SK-N-SH (cell line): Measurements from ENCODE around the gene CCDC9. TPM values are rescaled to one million over a fixed set of nuclear protein-coding genes. Genes with fewer than 3 reads are reported as not detected.
"Not testable (repeated sequence)": the region's sequence is repeated elsewhere in the genome, so short reads cannot be mapped to it uniquely, and the experiment has no call there.

ENCODE experiments used
- CTCF ChIA-PET: fragments of 300-600, 350-600 bp; formaldehyde crosslinking; extraction: SDS; loops from one replicate; lab custom pipeline; 2021; lab: Yijun Ruan, JAX
- POLR2A ChIA-PET: fragments of 350-600 bp; sonication (Branson Sonifier 250); formaldehyde crosslinking; extraction: SDS; loops from one replicate; lab custom pipeline; 2020; ENCODE audit warnings: antibody characterized with exemption, inconsistent platforms; lab: Yijun Ruan, JAX
- DNase-seq: peaks from one replicate; pipeline ENCODE4 v3.0.0; 2012
- H2AFZ ChIP-seq: fragments of 200-600 bp; sonication (generic); 2 replicates; pipeline ENCODE4 v1.8.1; 2016; ENCODE audit warnings: antibody characterized with exemption, mild to moderate bottlenecking, low read depth
- H3F3A ChIP-seq: fragments of 200-600 bp; sonication (generic); replicated peaks from 2 replicates; pipeline ENCODE3; 2016; ENCODE audit warnings: antibody characterized with exemption, mild to moderate bottlenecking; ENCODE audit not compliant: insufficient read depth
- H3K27ac ChIP-seq, 2 experiments: fragments of 200-500 bp in 1 of 2; fragments of 200-600 bp in 1 of 2; sonication (Bioruptor generic) in 1 of 2; sonication (generic), shearing (Covaris generic) in 1 of 2; 2 replicates each; pipeline versions ENCODE4 v1.5.1 to v1.6.1; 2014 to 2016; ENCODE audit warnings: low read depth in 2 of 2, inconsistent platforms in 1 of 2, low read length in 1 of 2, mild to moderate bottlenecking in 1 of 2, mixed read lengths in 1 of 2
- H3K27me3 ChIP-seq: fragments of 200-600 bp; sonication (generic), shearing (Covaris generic); 2 replicates; pipeline ENCODE4 v1.6.1; 2016; ENCODE audit warnings: mixed run types; ENCODE audit not compliant: insufficient read depth
- H3K36me3 ChIP-seq, 2 experiments: fragments of 200-500 bp in 1 of 2; fragments of 200-600 bp in 1 of 2; sonication (Bioruptor generic) in 1 of 2; sonication (generic) in 1 of 2; replicated peaks in 1 of 2; 2 replicates each; pipeline versions ENCODE3 to v1.5.1; 2014 to 2016; ENCODE audit warnings: low read length in 1 of 2, mild to moderate bottlenecking in 1 of 2; ENCODE audit not compliant: insufficient read depth in 2 of 2, control insufficient read depth in 1 of 2
- H3K4me1 ChIP-seq, 2 experiments: fragments of 200-500 bp in 1 of 2; fragments of 200-600 bp in 1 of 2; sonication (Bioruptor generic) in 1 of 2; sonication (generic), shearing (Covaris generic) in 1 of 2; 2 replicates each; pipeline versions ENCODE4 v1.5.1 to v1.6.1; 2014 to 2016; ENCODE audit warnings: low read depth in 1 of 2, low read length in 1 of 2, mixed run types in 1 of 2; ENCODE audit not compliant: insufficient read depth in 2 of 2, control insufficient read depth in 1 of 2
- H3K4me2 ChIP-seq: fragments of 200-600 bp; sonication (generic), shearing (Covaris generic); 2 replicates; pipeline ENCODE4 v1.6.1; 2017; ENCODE audit warnings: mixed run types
- H3K4me3 ChIP-seq, 2 experiments: fragments of 200-500 bp in 1 of 2; fragments of 200-600 bp in 1 of 2; sonication (Bioruptor generic) in 1 of 2; sonication (generic), shearing (Covaris generic) in 1 of 2; 2 replicates each; pipeline versions ENCODE4 v1.5.1 to v1.8.1; 2014 to 2016; ENCODE audit warnings: low read depth in 2 of 2, inconsistent platforms in 1 of 2, low read length in 1 of 2, mild to moderate bottlenecking in 1 of 2, mixed read lengths in 1 of 2, moderate library complexity in 1 of 2
- H3K79me2 ChIP-seq: fragments of 200-600 bp; sonication (generic); 2 replicates; pipeline ENCODE4 v1.8.1; 2017; ENCODE audit warnings: mild to moderate bottlenecking; ENCODE audit not compliant: insufficient read depth
- H3K9ac ChIP-seq: fragments of 200-600 bp; sonication (generic); 2 replicates; pipeline ENCODE4 v1.6.1; 2017; ENCODE audit warnings: mixed run types
- H3K9me2 ChIP-seq: fragments of 200-600 bp; sonication (generic); 2 replicates; pipeline ENCODE4 v1.6.1; 2017; ENCODE audit warnings: mixed run types
- H3K9me3 ChIP-seq: fragments of 200-600 bp; sonication (generic); 2 replicates; pipeline ENCODE4 v1.6.1; 2017; ENCODE audit warnings: mixed run types, mild to moderate bottlenecking, moderate library complexity
- H4K20me1 ChIP-seq: fragments of 200-600 bp; sonication (generic); 2 replicates; pipeline ENCODE4 v1.6.1; 2017; ENCODE audit warnings: mild to moderate bottlenecking, mixed run types; ENCODE audit not compliant: insufficient read depth
- CHD2 ChIP-seq: fragments of 150-350 bp; IDR thresholded peaks from 2 replicates; pipeline ENCODE4 v1.6.1; 2018; ENCODE audit warnings: low read length; ENCODE audit not compliant: partially characterized antibody
- FOSL2 ChIP-seq: IDR thresholded peaks from 2 replicates; pipeline ENCODE4 v1.4.0; 2012; ENCODE audit warnings: low read depth, mild to moderate bottlenecking, moderate library complexity, borderline replicate concordance
- FOXJ3 ChIP-seq: sonication (generic); formaldehyde crosslinking; IDR thresholded peaks from 2 replicates; pipeline ENCODE4 v1.5.1; 2020; ENCODE audit warnings: mild to moderate bottlenecking, missing genetic modification reagents
- JUND ChIP-seq: IDR thresholded peaks from 2 replicates; pipeline ENCODE4 v1.4.0; 2012
- MEF2A ChIP-seq: IDR thresholded peaks from 2 replicates; pipeline ENCODE4 v1.4.0; 2012; ENCODE audit warnings: low read depth, borderline replicate concordance
- NFIC ChIP-seq: IDR thresholded peaks from 2 replicates; pipeline ENCODE4 v1.4.0; 2012; ENCODE audit warnings: borderline replicate concordance
- RCOR1 ChIP-seq: fragments of 150-350 bp; IDR thresholded peaks from 2 replicates; pipeline ENCODE4 v1.6.1; 2017; ENCODE audit warnings: antibody characterized with exemption, low read length
- SIN3A ChIP-seq: IDR thresholded peaks from 2 replicates; pipeline ENCODE4 v1.6.1; 2012; ENCODE audit warnings: low read depth, mild to moderate bottlenecking, low read length, moderate library complexity, borderline replicate concordance
- SMC3 ChIP-seq: IDR thresholded peaks from 2 replicates; pipeline ENCODE4 v1.6.1; 2012; ENCODE audit warnings: low read depth, low read length, improper control_type of control experiment
- TAF1 ChIP-seq: IDR thresholded peaks from 2 replicates; pipeline ENCODE4 v1.6.1; 2012; ENCODE audit warnings: low read depth, mild to moderate bottlenecking, low read length, moderate library complexity, borderline replicate concordance
- TEAD4 ChIP-seq: IDR thresholded peaks from 2 replicates; pipeline ENCODE4 v1.4.0; 2012; ENCODE audit warnings: mild to moderate bottlenecking, borderline replicate concordance; ENCODE audit not compliant: insufficient read depth
- WGBS: methylation state at CpG from one replicate; pipeline ENCODE4 v1.1.6; 2017; ENCODE audit warnings: low lambda C conversion rate; 5-methylcytosine and 5-hydroxymethylcytosine counted together
- polyA plus RNA-seq, 3 experiments: library from polyadenylated mRNA; depleted of rRNA; stranded (reverse); fragments of >200 nt; gene quantifications; 2 replicates each; pipeline ENCODE4 v1.2.3, GENCODE V29; 2012
- TF ChIP-seq, protein P1 (sequence below): fragments of 150-350 bp; IDR thresholded peaks from 2 replicates; pipeline ENCODE4 v1.6.1; 2017; ENCODE audit warnings: antibody characterized with exemption, low read length, low read depth, borderline replicate concordance
- TF ChIP-seq, protein P2 (sequence below): IDR thresholded peaks from 2 replicates; pipeline ENCODE4 v1.4.0; 2012; ENCODE audit warnings: low read depth, borderline replicate concordance
- TF ChIP-seq, protein P3 (sequence below): fragments of 150-350 bp; IDR thresholded peaks from 2 replicates; pipeline ENCODE4 v1.6.1; 2016; ENCODE audit warnings: mild to moderate bottlenecking, low read depth, low read length

CCDC9 gene
- polyA plus RNA-seq, 1 of the 3 experiments (the other 2 are of a cell fraction): 12.4 TPM

DNA sequence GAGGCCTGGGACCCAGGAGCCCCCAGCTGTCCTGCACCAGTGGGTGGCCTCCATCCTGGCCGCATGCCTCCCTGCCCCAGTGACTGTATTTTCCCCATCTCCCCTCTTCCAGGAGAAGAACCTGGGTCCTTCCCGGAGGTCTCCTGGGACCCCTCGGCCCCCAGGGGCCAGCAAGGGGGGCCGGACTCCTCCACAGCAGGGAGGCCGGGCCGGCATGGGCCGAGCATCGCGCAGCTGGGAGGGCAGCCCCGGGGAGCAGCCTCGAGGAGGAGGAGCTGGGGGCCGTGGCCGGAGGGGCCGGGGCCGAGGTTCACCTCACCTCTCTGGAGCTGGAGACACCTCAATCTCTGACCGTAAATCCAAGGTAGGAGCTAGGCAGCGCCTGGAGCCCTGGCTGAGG lies 4.2 kb downstream of the CCDC9 start:
- H3K9me2 ChIP-seq: no peaks in the 10 kb centered on the region
- peaks cover 3% of the 10 kb centered on the region for H3F3A ChIP-seq
- peaks cover 9% of the 10 kb centered on the region in 2 experiments; a peak in 2 of 4 replicates for H3K4me1 ChIP-seq
- no peaks in the 10 kb centered on the region for H3K27me3 ChIP-seq
- peaks cover 40 to 49% of the 10 kb centered on the region in 2 experiments for H3K36me3 ChIP-seq
- ChIA-PET CTCF (interaction anchor here (0.7 to 1.8 kb wide), 3 partner anchors 13 to 50 kb away, joined by 3 to 4 read pairs (median 3); no protein-coding TSS in a partner anchor), POLR2A (no interaction called here)
- no peaks in the 10 kb centered on the region for H3K9me3 ChIP-seq
- WGBS: 90% methylated on average over 16 of the region's 17 CpGs
- TF ChIP-seq TAF1 (no peak), TEAD4 (no peak), SIN3A (no peak), JUND (no peak)
- TF ChIP-seq, protein P1, sequence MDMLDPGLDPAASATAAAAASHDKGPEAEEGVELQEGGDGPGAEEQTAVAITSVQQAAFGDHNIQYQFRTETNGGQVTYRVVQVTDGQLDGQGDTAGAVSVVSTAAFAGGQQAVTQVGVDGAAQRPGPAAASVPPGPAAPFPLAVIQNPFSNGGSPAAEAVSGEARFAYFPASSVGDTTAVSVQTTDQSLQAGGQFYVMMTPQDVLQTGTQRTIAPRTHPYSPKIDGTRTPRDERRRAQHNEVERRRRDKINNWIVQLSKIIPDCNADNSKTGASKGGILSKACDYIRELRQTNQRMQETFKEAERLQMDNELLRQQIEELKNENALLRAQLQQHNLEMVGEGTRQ: no peak
- H3K4me3 ChIP-seq: no peak overlapping the region
- peaks cover 50% of the 10 kb centered on the region for H3K79me2 ChIP-seq
- no peak overlapping the region for H2AFZ ChIP-seq
- DNase-seq: no peak
- no peak overlapping the region for H3K9ac ChIP-seq
- H3K4me2 ChIP-seq: no peak overlapping the region
- no peak overlapping the region for H3K27ac ChIP-seq
- no peaks in the 10 kb centered on the region; the same call in 1 of the 2 replicates for H4K20me1 ChIP-seq

DNA sequence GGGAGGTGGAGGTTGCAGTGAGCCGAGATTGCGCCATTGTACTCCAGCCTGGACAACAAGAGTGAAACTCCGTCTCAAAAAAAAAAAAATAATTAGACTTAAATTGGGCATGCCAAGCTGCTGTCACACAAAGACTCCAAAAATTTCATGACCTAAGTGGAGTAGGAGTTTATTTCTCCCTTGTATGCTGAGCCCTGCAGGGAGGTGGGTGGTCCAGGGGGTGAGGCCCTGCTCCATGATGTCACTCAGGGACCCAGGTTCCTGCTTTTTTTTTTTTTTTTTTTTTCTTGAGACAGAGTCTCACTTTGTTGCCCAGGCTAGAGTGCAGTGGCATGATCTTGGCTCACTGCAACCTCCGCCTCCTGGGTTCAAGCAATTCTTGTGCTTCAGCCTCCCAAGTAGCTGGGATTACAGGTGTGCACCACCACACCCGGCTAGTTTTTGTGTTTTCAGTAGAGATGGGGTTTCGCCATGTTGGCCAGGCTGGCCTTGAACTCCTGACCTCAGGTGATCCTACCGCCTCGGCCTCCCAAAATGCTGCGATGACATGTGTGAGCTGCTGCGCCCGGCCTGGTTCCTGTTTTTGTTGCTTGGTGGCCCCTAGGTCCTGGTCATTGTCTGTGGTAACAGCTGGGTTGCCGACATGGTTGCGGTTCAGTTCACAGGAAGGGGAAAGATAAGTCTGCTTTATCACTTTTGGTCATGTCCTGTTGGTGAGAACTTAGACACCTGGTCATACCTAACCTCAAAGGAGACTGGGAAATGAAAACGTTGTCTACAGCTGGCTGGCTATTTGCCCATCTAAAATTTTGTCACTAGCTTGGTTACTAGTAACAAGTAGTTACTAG lies 5.8 kb downstream of the CCDC9 start:
- not testable (repeated sequence) for H3K4me3 ChIP-seq, H3F3A ChIP-seq, DNase-seq, H3K4me2 ChIP-seq, H2AFZ ChIP-seq, H4K20me1 ChIP-seq, H3K27me3 ChIP-seq, H3K9me2 ChIP-seq, H3K27ac ChIP-seq, H3K9ac ChIP-seq, H3K9me3 ChIP-seq, H3K4me1 ChIP-seq
- Histone ChIP-seq H3K79me2 (peaks cover 50% of the 10 kb centered on the region), H3K36me3 (peaks cover 46 to 50% of the 10 kb centered on the region in 2 experiments)
- ChIA-PET CTCF (interaction anchor here (0.7 to 1.8 kb wide), 5 partner anchors 14 to 129 kb away, joined by 3 to 4 read pairs (median 3); no protein-coding TSS in a partner anchor), POLR2A (interaction anchor here (1.1 kb wide), 1 partner anchor 10 kb away, joined by 3 read pairs; no protein-coding TSS in a partner anchor)
- 92% methylated on average over 12 of the region's 14 CpGs for WGBS

DNA sequence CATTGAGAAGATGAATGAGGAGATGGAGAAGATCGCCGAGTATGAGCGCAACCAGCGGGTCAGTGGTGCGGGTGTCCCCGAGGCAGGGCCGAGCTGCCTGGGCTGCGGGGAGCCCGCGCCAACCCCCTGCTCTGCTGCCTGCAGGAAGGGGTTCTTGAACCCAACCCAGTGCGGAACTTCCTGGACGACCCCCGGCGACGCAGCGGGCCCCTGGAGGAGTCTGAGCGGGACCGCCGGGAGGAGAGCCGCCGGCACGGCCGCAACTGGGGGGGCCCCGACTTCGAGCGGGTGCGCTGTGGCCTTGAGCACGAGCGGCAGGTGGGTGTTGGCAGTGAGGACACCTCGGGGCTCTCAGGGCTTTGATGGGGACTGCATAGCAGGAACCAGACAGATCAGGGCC lies 8.3 kb downstream of the CCDC9 start:
- no peak overlapping the region for H3K27ac ChIP-seq
- no peaks in the 10 kb centered on the region; the same call in 1 of the 2 replicates for H4K20me1 ChIP-seq
- CTCF ChIA-PET: interaction anchor here (1.0 kb wide), 1 partner anchor 18 kb away, joined by 3 read pairs; no protein-coding TSS in a partner anchor

More for the DNA sequence above, 8.3 kb downstream of the CCDC9 start:
- POLR2A ChIA-PET: no interaction called here
- H2AFZ ChIP-seq: no peak overlapping the region
- H3K79me2 ChIP-seq: peaks cover 29% of the 10 kb centered on the region
- no peaks in the 10 kb centered on the region for H3K27me3 ChIP-seq
- H3F3A ChIP-seq: no peaks in the 10 kb centered on the region
- no peaks in the 10 kb centered on the region for H3K9me3 ChIP-seq
- DNase-seq: no peak
- no peaks in the 10 kb centered on the region for H3K9me2 ChIP-seq
- H3K4me1 ChIP-seq: no peaks in the 10 kb centered on the region
- TF ChIP-seq FOXJ3 (CRISPR knock-in tag) (no peak), CHD2 (no peak), MEF2A (no peak), SMC3 (no peak), NFIC (no peak), RCOR1 (no peak), FOSL2 (no peak)
- TF ChIP-seq, protein P2, sequence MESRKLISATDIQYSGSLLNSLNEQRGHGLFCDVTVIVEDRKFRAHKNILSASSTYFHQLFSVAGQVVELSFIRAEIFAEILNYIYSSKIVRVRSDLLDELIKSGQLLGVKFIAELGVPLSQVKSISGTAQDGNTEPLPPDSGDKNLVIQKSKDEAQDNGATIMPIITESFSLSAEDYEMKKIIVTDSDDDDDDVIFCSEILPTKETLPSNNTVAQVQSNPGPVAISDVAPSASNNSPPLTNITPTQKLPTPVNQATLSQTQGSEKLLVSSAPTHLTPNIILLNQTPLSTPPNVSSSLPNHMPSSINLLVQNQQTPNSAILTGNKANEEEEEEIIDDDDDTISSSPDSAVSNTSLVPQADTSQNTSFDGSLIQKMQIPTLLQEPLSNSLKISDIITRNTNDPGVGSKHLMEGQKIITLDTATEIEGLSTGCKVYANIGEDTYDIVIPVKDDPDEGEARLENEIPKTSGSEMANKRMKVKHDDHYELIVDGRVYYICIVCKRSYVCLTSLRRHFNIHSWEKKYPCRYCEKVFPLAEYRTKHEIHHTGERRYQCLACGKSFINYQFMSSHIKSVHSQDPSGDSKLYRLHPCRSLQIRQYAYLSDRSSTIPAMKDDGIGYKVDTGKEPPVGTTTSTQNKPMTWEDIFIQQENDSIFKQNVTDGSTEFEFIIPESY: no peak
- TF ChIP-seq, protein P3, sequence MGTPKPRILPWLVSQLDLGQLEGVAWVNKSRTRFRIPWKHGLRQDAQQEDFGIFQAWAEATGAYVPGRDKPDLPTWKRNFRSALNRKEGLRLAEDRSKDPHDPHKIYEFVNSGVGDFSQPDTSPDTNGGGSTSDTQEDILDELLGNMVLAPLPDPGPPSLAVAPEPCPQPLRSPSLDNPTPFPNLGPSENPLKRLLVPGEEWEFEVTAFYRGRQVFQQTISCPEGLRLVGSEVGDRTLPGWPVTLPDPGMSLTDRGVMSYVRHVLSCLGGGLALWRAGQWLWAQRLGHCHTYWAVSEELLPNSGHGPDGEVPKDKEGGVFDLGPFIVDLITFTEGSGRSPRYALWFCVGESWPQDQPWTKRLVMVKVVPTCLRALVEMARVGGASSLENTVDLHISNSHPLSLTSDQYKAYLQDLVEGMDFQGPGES: no peak
- H3K4me3 ChIP-seq: no peak overlapping the region
- 92% methylated on average over 21 of the region's 30 CpGs for WGBS
- no peak overlapping the region for H3K9ac ChIP-seq
- peaks cover 36 to 37% of the 10 kb centered on the region in 2 experiments for H3K36me3 ChIP-seq
- H3K4me2 ChIP-seq: no peak overlapping the region
